Measurements from ENCODE around the gene CD81.

CD81 gene

GRCh38 chr11:2408671-2409070 lies 31.6 kb downstream of the CD81 start:
- no peak for DNase-seq

- DNase-seq: no peak
Observed at GRCh38 chr11:2409126-2409525, 32.0 kb downstream of the CD81 start.

DNA sequence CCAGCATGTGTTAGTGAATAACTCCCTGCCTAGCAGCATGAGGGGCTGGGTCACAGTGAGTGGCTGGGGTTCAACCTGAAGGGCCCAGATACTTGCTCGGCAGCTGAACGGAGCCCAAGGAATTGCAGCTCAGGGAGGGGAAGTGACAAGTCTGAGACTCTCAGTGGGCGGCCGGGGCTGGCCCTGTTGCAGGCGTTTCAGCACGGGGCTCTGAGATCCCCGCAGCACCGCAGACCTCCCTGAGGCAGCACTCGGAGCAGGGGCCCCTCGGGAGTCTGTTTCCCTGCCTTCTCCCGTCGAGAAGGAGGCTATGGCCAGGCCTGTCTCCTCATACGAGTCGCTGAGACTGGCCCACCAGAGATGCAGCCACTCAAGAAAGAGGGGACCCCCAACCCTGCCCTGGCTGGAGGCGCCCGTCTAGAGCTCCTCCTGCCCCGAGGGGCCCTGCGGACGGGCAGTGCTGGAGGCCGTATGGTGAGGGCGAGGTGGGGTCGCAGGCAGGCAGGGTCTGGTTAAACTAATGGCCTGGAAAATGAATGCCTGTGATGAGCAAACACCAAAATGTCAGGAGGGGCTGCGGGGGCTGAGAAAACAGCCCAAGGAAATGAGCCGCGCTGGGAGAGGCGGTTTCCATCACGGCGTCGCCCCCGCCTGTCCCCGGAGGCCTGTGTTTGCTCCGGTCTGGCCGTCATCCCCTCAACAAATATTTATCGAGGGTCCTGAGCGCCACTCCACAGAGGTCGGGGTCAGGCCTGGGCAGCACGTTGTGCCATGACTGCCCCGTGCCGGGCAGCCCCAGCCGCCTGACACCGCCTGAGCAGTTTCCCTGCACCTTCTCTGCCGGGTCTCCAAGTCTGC lies 32.7 kb downstream of the CD81 start:
- no peak for DNase-seq

GRCh38 chr11:2410616-2411015 lies 33.5 kb downstream of the CD81 start:
- DNase-seq: no peak

- DNase-seq: no peak
Observed at GRCh38 chr11:2411446-2412305, 34.6 kb downstream of the CD81 start.

- DNase-seq: no peak
Observed at GRCh38 chr11:2412323-2412722, 35.2 kb downstream of the CD81 start.

DNA sequence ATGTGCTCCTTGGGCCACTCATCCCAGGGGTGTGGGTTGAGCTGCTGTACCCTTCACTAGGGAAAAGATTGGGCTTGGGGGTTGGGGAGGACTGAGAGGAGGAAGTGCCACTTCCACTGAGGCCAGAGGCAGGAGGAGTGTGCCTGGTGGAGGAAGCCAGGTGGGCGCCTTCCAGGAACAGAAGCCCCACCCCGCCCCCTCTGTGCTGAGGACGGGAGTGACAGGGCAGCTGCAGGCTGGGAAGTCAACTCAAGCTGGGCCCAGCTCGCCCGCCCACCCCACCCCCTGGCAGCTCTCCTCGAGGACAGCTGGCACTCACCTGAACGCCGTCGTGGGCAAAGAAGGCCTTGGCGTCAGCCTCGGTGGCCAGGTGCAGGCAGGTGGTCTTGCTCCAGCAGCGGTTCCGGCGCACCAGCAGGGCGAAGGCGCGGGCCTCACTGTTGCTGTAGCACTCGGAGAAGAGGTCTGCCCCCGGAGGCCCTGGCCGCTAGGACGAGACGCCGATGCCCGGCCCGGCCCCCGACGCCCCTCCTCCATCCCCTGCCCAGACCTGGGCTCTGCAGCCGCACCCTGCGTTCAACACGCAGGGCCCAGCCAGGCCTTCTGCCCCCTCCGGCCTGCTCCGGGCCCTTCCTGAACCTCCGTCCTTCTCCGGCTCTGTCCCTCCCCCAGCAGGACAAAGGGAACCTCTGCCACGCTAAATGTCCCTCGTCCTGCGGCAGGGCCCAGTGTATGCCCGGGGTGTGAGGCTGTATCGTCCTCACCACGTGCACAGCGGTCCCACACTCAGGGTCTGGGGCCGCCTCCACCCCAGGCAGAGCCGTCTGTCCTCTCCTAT lies 36.9 kb downstream of the CD81 start:
- DNase-seq: no peak

DNA sequence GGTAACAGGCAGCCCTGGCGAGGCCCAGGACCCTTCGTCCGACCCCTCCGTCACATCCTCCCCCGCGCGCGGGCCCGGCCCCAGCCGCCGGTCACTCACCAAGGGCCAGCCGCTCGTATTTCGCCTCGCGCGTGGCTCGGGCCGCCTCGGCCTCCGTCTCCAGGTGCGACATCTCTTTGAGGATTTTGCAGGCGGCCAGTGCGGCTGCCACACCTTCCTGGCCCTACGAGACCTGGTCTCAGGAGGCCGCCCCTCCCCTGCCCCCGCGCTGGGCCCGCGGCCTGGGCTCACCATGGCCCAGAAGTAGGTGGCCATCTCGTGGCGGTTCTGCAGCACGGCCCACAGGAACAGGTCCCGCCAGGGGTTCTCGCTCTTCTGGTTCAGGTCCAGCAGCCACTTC lies 37.5 kb downstream of the CD81 start:
- DNase-seq: no peak

GRCh38 chr11:2415171-2415570 lies 38.1 kb downstream of the CD81 start:
- DNase-seq: no peak

DNA sequence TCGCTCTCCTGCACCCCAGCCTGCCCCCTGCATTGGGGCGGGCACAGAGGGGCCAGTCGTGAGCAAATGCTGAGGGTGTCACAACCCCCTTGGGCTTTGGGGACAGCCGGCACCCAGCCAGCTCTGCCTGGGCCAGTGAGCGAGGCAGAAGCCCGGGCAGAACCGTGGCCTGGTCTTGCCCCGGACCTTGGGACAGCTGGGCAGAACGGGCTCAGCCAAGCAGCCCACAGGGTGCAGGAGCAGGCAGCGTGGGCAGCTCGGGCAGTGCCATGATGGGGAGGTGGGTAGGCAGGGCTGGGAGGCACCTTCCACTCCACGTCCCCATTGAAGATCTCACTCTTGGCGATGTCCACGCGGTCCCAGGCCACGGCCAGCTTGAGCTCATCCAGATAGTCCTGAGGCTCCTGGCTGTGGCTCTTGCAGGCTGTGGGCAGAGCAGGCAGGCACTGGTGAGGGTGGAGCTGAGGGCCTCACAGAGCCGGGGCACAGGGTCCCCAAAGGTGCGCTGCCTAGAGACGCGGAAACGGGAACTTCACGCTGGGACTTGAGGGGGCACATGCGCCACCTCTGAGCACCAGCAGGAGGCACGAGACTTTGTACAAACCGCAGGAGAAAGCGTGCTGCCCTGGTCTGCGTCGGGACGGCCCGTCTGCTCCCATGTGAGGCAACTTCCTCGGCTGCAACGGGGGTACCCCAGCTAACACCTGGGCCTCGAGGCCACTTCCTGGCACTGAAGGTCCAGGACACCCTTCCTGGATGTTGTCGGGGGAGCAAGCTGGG lies 38.7 kb downstream of the CD81 start:
- DNase-seq: no peak

- DNase-seq: no peak
Observed at GRCh38 chr11:2416765-2417164, 39.7 kb downstream of the CD81 start.

- no peak for DNase-seq
Observed at GRCh38 chr11:2417856-2418692, 41.0 kb downstream of the CD81 start.

DNA sequence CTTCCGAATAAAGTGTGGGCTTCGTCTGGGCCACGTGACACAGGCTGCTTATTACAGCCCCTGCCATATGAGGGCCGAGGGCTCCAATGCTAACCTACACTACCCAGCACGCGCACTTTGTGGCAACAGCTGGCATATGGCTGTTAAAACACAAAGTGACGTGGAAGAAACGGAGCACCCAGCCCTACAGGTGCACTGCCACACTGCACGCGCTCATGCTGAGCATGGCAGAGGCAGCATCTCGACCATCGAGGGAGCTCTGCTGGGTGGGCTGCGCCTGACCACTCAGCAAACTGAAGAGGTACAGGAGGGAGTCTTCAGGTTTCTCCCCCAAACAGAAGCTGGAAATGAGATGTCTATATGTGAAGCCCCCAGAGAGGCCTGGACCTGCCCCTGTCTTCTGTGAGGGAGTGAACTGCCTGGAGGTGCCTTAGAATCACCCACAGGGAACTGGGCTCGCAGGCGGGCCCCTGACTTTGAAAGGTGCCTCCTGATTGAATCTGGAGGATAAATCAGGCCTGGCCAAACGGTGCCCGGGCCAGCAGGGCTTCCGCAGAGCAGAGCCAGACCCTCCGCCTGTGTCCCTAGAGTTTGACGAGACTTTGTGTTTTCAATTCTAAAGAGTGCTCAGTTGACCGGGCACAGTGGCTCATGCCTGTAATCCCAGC lies 41.7 kb downstream of the CD81 start:
- DNase-seq: no peak

GRCh38 chr11:2419638-2420501 lies 42.8 kb downstream of the CD81 start:
- peak; percentile 82 for DNase-seq

DNA sequence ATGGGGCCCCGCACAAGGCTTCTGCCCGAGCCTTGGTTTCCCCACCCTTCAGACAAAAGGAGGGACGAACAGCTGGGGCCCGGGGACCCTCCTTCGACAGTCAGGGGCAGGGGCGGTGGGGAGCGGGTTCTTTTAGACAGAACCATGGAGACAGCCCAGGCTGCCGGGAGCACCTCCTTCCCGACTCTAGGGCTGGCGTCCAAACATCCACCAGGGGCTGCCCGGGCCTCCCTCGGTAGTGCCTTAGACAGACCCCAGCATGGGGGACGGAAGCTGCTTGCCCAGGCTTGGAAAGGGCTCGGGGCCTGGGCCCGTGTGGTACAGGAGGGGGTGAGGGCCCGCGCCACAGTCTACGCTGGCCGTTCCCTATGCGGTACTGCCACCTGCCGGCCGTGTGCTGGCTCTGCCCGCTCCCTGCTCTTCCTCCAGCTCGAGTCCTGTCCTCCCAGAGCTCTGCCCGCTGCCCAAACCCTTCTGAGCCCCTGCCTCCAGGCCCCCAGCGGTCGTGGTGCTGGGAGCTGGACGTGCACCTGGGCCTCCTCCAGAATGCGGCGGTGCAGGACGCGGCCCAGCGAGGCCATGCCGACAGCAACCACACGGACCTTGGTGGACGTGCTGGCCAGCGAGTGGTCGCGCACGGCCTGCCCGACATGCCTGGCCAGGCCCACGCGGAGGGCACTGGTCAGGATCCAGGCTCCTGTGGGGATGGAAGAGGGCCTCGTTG lies 43.6 kb downstream of the CD81 start:
- peak; percentile 87 for DNase-seq

DNA sequence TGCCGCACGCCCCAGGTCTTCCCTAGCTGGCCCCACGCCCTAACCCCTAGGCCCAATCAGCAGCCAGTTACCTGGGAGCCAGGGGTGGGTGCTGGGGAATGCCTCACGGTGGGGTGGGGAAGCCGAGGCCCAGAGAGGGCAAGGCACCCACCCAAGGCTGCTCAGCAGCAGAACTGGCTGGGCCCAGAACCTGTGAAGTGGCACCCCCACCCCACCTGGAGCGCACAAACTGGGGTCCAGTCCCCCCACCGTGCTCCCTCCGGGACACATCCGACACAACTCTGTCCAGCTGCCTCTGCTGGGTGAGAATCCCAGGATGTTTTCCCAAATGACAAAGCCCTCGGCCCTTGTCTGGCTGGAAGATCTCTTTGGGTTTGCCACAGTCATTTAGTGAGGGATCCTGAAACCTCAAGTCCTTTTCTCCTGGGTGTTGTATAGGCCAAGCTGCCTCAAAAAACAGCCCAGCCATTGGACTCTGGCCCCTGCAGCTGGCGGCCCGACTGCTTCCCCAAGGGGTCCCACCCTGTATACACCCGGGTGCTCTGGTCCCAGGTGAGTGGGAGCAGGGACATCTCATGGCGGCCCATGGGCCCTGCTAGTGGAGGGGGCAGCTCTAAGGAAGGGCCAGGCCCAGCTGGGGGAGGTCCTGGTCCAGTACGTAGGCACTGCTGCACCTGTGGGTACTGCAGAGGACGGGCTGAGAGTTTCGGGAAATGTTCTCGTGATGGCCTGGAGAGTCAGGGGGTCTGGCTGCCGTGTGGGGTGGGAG lies 44.3 kb downstream of the CD81 start:
- DNase-seq: no peak

GRCh38 chr11:2421996-2422395 lies 44.9 kb downstream of the CD81 start:
- DNase-seq: no peak

DNA sequence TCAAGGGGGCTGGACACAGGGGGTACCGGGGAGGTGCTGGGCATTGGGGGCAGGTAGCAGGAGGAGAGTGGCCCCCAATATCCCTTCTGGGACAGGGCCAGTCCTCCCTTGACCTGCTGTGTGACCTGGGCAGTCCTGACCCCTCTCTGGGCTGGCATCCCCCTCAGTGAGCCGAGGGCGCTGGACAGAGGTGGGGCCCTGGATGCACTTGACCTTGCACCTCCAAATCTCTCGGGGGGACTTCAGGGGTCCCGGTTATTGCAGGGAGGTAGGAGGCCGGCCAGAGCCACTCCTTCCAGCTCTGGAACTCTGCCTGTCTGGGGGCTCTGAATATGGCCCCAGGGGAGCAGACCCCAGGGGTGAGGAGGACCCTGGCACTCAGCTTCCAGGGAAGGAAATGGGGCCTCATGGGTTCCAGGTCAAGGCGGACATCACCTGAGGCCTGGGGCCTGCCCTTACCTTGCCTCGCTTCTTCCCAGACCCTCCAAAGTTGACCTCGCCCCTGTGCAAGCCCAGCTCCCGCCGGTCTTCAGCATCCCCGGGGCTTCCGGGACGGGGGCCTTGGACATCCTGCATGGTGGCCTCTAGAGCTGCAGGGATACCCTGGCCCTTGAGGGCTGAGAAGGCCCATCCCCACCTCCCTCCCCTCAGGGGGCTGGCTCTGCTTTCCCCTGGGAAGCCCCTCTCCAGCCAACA lies 45.5 kb downstream of the CD81 start:
- no peak for DNase-seq
